ENCODE data around the gene PPCDC.
"Not testable (repeated sequence)": the region's sequence is repeated elsewhere in the genome, so short reads cannot be mapped to it uniquely, and the experiment has no call there.

PPCDC gene

DNA sequence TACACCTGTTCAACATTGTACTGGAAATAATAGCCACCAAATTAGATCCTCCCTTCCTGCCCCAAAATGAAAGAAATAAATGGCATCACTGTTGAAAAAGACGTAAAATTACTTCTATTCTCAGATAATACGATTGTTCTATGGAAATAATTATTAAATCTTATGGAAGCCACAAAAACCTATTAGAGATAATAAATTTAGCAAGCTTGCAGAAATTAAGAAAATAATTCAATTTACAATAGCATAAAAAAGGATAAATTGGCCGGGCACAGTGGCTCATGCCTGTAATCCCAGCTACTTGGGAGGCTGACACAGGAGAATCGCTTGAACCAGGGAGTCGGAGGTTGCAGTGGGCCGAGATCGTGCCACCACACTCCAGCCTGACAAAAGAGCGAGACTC is 57.8 kb downstream of the PPCDC start:
- H3K27me3 ChIP-seq (ENCODE audit: insufficient read depth, insufficient read length), result no peaks in the 10 kb centered on the region
- TF ChIP-seq YY1 (IDR thresholded peaks at IDR 0.05; ENCODE audit: insufficient read depth, insufficient read length), result no peak
- TF ChIP-seq ZNF274 (IDR thresholded peaks at IDR 0.05; ENCODE audit: low read depth, low read length), result no peak
- no peak for TF ChIP-seq SUZ12 (IDR thresholded peaks at IDR 0.05; ENCODE audit: extremely low read depth, insufficient read depth, insufficient read length)
- DNase-seq (ENCODE audit: low read depth, low spot score), result no peak
- peaks cover 8% of the 10 kb centered on the region for H3K9me3 ChIP-seq (ENCODE audit: insufficient read depth, low read length)
- no peaks in the 10 kb centered on the region for H3K4me1 ChIP-seq (ENCODE audit: insufficient read depth, insufficient read length)
- no peaks in the 10 kb centered on the region for H3K36me3 ChIP-seq (ENCODE audit: insufficient read depth, insufficient read length, low read length)
- no peak overlapping the region for H3K4me3 ChIP-seq (ENCODE audit: insufficient read length, low read depth)
- H3K9ac ChIP-seq (ENCODE audit: insufficient read length, low read depth), result no peak overlapping the region

DNA sequence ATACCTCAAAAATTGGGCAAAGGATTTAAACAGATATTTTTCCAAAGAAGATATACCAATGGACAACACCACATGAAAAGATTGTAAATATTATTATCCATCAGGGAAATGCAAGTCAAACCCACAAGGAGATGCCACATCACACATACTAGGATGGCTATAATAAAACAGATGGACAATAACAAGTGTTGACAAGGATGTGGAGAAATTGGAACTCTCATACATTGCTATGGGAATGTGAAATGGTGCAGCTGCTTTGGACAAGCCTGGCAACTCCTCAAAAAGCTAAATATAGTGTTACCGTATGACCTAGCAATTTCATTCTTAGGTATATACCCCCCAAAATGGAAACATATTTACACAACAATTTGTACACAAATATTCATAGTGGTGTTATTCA is 59.3 kb downstream of the PPCDC start:
- no peaks in the 10 kb centered on the region for H3K27me3 ChIP-seq (ENCODE audit: insufficient read depth, insufficient read length)

DNA sequence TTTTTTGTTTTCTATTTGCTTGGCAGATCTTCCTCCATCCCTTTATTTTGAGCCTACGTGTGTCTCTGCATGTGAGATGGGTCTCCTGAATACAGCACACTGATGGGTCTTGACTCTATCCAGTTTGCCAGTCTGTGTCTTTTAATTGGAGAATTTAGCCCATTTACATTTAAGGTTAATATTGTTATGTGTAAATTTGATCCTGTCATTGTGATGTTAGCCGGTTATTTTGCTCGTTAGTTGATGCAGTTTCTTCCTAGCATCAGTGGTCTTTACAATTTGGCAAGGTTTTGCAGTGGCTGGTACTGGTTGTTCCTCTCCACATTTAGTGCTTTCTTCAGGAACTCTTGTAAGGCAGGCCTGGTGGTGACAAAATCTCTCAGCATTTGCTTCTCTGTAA is 62.3 kb downstream of the PPCDC start:
- not testable (repeated sequence) for H3K36me3 ChIP-seq (ENCODE audit: insufficient read depth, insufficient read length, low read length); H3K27me3 ChIP-seq (ENCODE audit: insufficient read depth, insufficient read length); H3K4me1 ChIP-seq (ENCODE audit: insufficient read depth, insufficient read length); H3K9me3 ChIP-seq (ENCODE audit: insufficient read depth, low read length); DNase-seq (ENCODE audit: low read depth, low spot score); H3K9ac ChIP-seq (ENCODE audit: insufficient read length, low read depth); H3K4me3 ChIP-seq (ENCODE audit: insufficient read length, low read depth)

More for the DNA sequence above, 59.3 kb downstream of the PPCDC start:
- DNase-seq (ENCODE audit: low read depth, low spot score), result no peak
- H3K9ac ChIP-seq (ENCODE audit: insufficient read length, low read depth), result no peak overlapping the region
- TF ChIP-seq SUZ12 (IDR thresholded peaks at IDR 0.05; ENCODE audit: extremely low read depth, insufficient read depth, insufficient read length) (no peak), ZNF274 (IDR thresholded peaks at IDR 0.05; ENCODE audit: low read depth, low read length) (no peak), YY1 (IDR thresholded peaks at IDR 0.05; ENCODE audit: insufficient read depth, insufficient read length) (no peak)
- H3K4me1 ChIP-seq (ENCODE audit: insufficient read depth, insufficient read length), result no peaks in the 10 kb centered on the region
- H3K9me3 ChIP-seq (ENCODE audit: insufficient read depth, low read length), result no peaks in the 10 kb centered on the region
- no peak overlapping the region for H3K4me3 ChIP-seq (ENCODE audit: insufficient read length, low read depth)
- no peaks in the 10 kb centered on the region for H3K36me3 ChIP-seq (ENCODE audit: insufficient read depth, insufficient read length, low read length)

DNA sequence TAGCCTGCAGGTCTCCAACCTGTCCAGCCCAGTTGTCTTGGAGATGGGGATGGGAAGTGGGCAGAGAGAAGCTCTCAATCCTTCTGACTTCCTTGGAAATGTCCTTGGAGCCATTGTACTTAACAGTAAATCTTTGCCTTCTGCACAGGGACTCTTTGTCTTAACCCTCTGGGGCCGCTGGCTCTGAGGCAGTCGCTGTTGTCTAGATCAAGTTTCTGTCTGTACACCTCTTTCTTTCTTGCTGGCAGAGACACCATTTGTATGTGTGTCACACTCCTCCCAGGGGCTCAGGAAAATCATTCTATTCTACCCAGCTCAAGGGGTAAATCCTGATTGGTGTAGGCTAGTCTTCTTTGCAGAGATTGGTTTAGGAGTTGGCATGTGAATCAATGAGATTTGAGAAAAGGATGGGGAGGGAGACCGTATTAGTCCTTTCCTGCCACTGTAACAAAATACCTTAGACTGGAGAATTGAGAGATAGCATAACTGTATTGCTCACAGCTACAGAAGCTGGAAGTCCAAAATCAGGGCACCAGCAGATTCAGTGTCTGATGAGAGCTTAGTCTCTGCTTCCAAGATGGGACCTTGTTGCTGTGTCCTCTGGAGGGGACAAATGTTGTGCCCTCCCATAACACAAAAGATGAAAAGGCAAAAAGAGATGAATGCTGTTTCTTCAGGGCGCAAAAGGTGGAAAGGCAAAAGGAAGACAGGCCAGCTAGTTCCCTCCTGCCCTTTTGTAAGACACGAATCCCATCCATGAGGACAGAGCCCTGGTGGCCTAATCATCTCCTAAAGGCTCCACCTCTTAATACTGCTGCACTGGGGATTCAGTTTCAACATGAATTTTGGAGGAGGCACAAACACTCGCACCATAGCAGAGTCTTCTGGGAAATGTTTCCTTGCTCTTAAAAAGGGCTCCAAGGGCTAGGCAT is 66.3 kb downstream of the PPCDC start:
- no peak for DNase-seq (ENCODE audit: low read depth, low spot score)
- Histone ChIP-seq H3K27me3 (ENCODE audit: insufficient read depth, insufficient read length) (no peaks in the 10 kb centered on the region), H3K4me1 (ENCODE audit: insufficient read depth, insufficient read length) (no peaks in the 10 kb centered on the region), H3K9ac (ENCODE audit: insufficient read length, low read depth) (no peak overlapping the region), H3K36me3 (ENCODE audit: insufficient read depth, insufficient read length, low read length) (no peaks in the 10 kb centered on the region), H3K4me3 (ENCODE audit: insufficient read length, low read depth) (no peak overlapping the region), H3K9me3 (ENCODE audit: insufficient read depth, low read length) (no peaks in the 10 kb centered on the region)
- no peak for TF ChIP-seq YY1 (IDR thresholded peaks at IDR 0.05; ENCODE audit: insufficient read depth, insufficient read length)

DNA sequence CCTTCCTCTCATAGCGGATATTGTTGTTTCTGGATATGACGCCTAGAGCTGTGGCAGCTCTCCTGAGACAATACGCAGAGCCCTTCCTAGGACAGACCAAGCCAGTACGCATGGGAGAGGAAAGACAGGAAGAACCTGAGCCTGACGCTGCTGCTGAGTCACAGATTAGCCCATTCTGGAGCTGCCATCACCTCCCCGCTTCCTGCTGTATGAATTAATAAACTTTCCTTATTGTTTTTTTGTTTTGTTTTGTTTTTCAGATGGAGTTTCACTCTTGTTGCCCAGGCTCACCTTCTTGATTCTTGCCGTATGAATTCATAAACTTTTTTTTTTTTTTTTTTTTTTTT is 67.0 kb downstream of the PPCDC start:
- no peaks in the 10 kb centered on the region for H3K4me1 ChIP-seq (ENCODE audit: insufficient read depth, insufficient read length)
- H3K4me3 ChIP-seq (ENCODE audit: insufficient read length, low read depth), result no peak overlapping the region
- DNase-seq (ENCODE audit: low read depth, low spot score), result no peak
- H3K27me3 ChIP-seq (ENCODE audit: insufficient read depth, insufficient read length), result no peaks in the 10 kb centered on the region
- no peaks in the 10 kb centered on the region for H3K9me3 ChIP-seq (ENCODE audit: insufficient read depth, low read length)
- TF ChIP-seq YY1 (IDR thresholded peaks at IDR 0.05; ENCODE audit: insufficient read depth, insufficient read length) (no peak), ZNF274 (IDR thresholded peaks at IDR 0.05; ENCODE audit: low read depth, low read length) (no peak), SUZ12 (IDR thresholded peaks at IDR 0.05; ENCODE audit: extremely low read depth, insufficient read depth, insufficient read length) (no peak)
- no peaks in the 10 kb centered on the region for H3K36me3 ChIP-seq (ENCODE audit: insufficient read depth, insufficient read length, low read length)
- H3K9ac ChIP-seq (ENCODE audit: insufficient read length, low read depth), result no peak overlapping the region

DNA sequence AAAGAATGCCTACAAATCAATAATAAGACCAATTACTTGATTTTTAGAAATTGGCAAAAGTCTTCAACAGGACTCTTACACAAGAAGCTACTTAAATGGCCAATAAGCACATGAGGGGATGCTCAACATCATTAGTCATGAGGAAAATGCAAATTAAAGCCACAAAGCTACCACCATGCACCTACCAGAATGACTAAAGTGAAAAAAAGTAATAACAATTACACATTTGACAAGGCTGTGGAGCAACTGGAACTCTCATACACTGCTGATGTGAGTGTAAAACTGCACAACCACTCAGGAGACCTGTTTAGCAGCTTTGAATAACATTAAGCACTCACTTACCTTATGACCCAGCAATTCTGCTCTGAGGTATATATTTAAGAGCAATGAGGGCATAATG is 68.4 kb downstream of the PPCDC start:
- DNase-seq (ENCODE audit: low read depth, low spot score), result no peak

DNA sequence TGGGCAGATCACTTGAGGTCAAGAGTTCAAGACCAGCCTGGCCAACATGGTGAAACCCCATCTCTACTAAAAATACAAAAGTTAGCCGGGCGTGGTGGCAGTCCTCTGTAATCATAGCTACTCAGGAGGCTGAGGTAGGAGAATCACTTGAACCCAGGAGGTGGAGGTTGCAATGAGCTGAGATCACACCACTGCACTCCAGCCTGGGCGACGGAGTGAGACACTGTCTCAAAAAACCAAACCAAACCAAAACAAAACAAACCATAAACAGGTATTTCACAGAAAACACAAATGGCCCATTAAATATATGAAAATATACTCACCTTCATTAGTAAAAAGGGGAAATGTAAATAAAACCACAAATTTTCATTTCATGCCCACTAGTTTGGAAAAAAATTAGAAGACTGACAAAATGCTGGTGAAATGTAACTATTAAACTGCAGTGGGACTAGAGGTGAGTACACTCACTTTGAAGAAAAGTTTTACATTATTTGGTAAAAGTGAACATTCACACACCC is 71.6 kb downstream of the PPCDC start:
- not testable (repeated sequence) for DNase-seq (ENCODE audit: low read depth, low spot score); H3K4me1 ChIP-seq (ENCODE audit: insufficient read depth, insufficient read length); H3K9me3 ChIP-seq (ENCODE audit: insufficient read depth, low read length); H3K27me3 ChIP-seq (ENCODE audit: insufficient read depth, insufficient read length); H3K36me3 ChIP-seq (ENCODE audit: insufficient read depth, insufficient read length, low read length); H3K9ac ChIP-seq (ENCODE audit: insufficient read length, low read depth); H3K4me3 ChIP-seq (ENCODE audit: insufficient read length, low read depth)

More for the DNA sequence above, 68.4 kb downstream of the PPCDC start:
- H3K27me3 ChIP-seq (ENCODE audit: insufficient read depth, insufficient read length), result no peaks in the 10 kb centered on the region
- no peaks in the 10 kb centered on the region for H3K36me3 ChIP-seq (ENCODE audit: insufficient read depth, insufficient read length, low read length)
- H3K9ac ChIP-seq (ENCODE audit: insufficient read length, low read depth), result no peak overlapping the region
- H3K9me3 ChIP-seq (ENCODE audit: insufficient read depth, low read length), result no peaks in the 10 kb centered on the region
- TF ChIP-seq YY1 (IDR thresholded peaks at IDR 0.05; ENCODE audit: insufficient read depth, insufficient read length), result no peak
- no peak overlapping the region for H3K4me3 ChIP-seq (ENCODE audit: insufficient read length, low read depth)
- H3K4me1 ChIP-seq (ENCODE audit: insufficient read depth, insufficient read length), result peaks cover 2% of the 10 kb centered on the region

DNA sequence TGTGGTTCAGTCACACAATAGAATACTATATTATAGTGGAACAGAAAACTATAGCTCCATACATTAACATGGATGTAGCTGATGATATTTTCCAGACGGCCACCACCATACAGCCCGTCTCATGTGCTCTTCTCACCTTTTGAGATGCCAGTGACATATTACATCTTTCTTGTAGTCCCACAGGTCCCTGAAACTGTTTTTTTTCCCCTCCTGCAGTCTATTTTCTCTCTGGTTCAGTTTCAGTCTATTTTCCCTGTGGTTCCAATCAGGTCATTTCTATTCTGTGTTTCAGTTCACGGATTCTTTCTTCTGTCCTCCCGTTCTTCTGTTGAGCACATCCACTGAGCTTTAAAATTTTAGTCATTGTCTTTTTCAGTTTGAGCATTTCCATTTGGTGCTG is 72.2 kb downstream of the PPCDC start:
- DNase-seq (ENCODE audit: low read depth, low spot score), result no peak
- no peaks in the 10 kb centered on the region for H3K27me3 ChIP-seq (ENCODE audit: insufficient read depth, insufficient read length)
- no peak for TF ChIP-seq SUZ12 (IDR thresholded peaks at IDR 0.05; ENCODE audit: extremely low read depth, insufficient read depth, insufficient read length)
- no peak for TF ChIP-seq ZNF274 (IDR thresholded peaks at IDR 0.05; ENCODE audit: low read depth, low read length)
- no peak for TF ChIP-seq YY1 (IDR thresholded peaks at IDR 0.05; ENCODE audit: insufficient read depth, insufficient read length)
- H3K9ac ChIP-seq (ENCODE audit: insufficient read length, low read depth), result no peak overlapping the region
- H3K36me3 ChIP-seq (ENCODE audit: insufficient read depth, insufficient read length, low read length), result no peaks in the 10 kb centered on the region
- H3K9me3 ChIP-seq (ENCODE audit: insufficient read depth, low read length), result no peaks in the 10 kb centered on the region
- peaks cover 2% of the 10 kb centered on the region for H3K4me1 ChIP-seq (ENCODE audit: insufficient read depth, insufficient read length)
- H3K4me3 ChIP-seq (ENCODE audit: insufficient read length, low read depth), result no peak overlapping the region
